GM19023 (cell line): ENCODE measurements around the gene SUGP2.
"Not testable (repeated sequence)": the region's sequence is repeated elsewhere in the genome, so short reads cannot be mapped to it uniquely, and the experiment has no call there.

Experiments
- ATAC-seq: cut with Tn5 transposase; IDR thresholded peaks from one replicate; pipeline ENCODE4 v1.9.1; 2021; ENCODE audit warnings: mild to moderate bottlenecking, moderate library complexity; ENCODE audit not compliant: unreplicated experiment

The SUGP2 gene

DNA sequence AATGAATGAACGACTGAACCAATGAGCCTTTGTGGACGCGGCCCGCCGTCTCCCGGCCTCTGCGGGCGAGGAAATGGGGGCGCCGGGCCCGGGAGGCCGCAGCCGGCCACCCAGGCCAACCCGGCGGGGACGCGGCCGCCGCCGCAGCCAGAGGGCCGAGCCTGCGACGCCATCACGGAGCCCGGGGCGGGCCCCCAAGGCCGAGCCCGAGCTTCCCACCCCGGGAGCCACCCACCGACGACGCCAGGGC lies 216 bp downstream of the SUGP2 start:
- ATAC-seq: no peak

DNA sequence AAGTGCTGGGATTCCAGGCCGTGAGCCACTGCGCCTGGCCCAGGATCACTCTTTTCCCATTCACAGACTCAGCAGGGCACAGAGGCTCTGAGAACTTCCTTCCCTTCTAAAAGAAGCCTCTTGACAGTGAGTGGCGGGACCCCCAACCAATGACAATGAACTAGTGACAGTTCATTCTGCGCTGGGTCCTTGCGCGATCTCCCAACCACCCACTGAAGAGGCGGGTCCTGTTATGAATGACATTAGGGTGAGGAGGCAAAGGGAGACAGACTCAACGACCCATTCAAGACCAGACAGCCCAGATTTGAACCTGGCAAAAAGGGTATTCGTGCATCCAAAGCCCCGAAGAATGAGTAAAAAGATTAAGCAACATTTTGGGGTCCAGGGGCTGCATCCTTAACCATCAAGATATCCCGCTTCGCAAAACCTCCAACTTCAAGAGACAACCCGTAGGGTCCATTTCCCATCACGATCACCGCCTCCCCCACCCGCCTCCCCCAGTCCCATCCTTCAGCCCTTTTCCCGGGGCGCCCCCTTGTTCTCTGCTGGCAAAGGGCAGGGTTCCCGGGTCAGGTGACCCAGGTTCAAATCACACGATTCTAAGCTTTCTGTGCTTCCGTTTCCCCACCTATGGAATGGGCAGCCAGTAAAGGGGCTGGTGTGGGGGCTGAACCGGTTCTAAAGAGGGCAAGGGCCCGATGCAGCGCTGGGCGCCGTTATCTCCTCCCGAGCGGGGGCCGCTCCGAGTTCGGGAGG lies 719 bp downstream of the SUGP2 start:
- ATAC-seq: peak; percentile 36

DNA sequence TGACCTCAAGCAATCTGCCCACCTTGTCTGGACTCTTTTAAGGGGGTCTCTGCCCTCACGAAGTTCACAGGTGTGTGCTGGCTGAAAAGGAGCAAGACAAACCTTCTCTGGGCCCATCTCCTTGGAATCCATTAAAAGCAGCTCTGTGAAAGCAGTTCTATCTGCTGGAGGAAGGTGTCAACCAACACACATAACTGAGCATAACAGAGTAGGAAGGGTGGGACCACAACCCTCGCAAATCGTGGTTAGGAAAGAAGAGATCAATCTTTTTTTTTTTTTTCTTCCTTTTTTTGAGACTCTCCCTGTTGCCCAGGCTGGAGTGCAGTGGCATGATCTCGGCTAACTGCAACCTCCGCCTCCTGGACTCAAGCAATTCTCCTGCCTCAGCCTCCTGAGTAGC lies 1.4 kb downstream of the SUGP2 start:
- no peak for ATAC-seq

DNA sequence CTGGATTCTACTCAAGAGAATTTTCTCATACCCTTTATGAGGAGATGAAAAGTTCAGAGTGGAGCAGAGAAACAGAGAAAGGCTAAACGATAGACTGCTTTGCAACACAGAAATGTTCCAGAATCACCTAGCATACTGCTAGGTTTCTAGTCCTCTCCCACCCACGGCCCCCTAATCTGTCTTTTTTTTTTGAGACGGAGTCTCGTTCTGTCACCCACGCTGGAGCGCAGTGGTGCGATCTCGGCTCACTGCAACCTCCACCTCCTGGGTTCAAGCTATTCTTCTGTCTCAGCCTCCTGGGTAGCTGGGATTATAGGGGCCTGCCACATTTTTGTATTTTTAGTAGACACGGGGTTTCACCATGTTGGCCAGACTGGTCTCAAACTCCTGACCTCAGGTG lies 4.8 kb downstream of the SUGP2 start:
- no peak for ATAC-seq

DNA sequence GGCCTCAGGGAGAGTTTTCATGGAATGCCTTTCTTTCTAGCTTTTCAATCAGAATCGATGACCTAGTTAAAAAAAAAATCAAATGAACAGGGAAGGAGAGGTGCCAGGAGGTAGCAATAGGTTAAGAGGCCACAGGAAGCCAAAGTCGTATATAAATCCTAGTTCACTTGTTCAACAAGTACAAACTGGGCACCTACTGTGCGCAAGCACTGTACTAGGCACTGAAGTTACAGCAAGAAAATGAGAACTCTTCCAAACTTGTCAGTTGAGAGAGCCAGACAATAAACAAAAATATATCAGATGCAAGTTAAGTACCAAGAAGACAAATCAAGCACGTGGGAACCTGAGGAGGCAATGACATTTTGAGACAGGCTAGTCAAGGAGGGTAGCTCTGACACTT lies 6.1 kb downstream of the SUGP2 start:
- ATAC-seq: no peak

DNA sequence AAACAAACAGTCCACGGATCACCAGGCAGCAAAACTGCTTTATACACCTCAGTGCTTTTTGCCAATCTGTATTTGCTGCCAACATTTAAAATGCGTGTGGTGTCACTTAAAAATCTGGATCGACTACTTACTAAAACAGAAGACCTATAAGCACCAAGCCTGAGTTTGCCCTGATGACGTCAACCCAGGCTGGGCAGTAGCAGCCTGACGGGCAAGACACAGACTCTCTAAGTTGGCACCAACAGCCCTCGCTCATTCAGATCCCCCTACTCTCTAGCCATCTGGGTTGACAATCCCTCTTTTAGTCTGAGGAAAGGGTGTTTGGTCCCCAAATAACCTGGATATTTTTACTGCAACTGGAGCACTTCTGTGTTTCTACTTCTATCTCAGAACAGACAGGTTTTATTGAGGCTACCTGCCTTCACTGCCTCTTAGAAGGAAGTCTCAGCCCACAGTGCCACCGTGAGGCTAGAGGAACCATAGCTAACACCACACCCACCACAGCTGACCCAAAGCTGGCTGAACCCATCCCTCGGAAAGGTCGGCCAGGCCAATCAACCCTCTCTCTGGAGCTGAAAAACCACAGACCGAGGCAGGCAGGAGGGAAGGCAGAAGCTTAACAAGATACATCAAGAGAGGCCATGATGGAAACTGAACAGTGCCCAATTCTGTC lies 6.9 kb downstream of the SUGP2 start:
- ATAC-seq: no peak

DNA sequence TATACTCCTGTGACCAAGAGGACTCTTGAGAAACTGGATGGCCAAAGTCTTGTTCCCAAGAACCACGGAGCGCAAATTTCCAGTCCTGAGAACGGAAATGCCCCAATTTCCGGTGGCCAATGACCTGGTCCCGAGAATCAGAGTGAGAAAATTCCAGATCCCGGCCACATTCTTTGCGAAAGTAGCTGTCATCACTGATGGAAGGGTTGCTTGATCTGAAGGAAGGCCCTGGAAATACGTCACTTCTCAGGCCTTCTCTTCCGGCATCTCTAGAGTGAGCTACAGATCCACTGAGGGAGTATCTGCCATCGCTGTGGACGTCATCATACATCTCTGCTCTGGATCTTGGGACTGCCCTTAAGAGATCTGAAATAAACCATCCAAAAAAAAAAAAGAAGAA lies 7.5 kb downstream of the SUGP2 start:
- no peak for ATAC-seq

DNA sequence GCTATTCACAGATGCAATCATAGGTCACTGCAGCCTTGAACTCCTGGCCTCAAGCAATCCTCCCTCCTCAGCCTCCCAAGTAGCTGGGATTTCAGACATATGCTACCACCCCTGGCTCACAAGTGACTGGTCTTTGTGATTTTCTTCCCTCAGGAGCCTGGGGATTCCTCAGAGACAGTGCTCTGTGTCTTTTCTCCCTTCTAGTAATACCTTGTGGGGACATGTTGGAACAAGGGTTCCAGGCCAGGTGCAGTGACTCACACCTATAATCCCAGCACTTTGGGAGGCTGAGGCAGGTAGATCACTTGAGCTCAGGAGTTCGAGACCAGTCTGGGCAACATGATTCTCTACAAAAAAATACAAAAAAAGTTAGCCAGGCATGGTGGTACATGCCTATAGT lies 9.9 kb downstream of the SUGP2 start:
- not testable (repeated sequence) for ATAC-seq

DNA sequence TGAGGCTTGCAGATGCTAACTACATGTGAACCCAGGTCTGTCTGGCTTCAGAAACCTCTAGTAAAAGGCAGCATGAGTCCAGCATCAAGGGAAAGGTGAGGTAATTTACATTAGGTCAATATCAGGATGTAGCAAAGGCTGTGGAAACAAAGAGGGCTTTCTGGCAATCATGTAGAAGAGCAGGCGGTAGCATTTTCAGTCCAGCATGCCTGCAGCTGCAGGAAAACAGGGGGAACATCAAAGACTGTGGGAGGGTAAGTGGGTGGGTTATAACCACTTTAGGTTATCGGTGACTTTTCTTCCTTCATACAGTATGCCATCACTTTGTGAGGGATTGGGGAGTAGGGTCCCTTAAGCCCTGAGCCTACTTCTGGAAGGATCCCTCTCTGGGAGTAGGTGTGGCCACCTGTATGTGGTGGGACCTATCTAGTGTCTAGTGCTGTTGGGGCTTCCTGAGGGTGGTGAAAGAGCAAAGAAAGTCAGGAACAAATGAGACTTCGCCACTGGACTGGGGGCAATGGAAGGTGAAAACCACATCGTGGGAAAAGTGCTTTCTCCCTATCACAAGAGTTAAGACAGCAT lies 10.8 kb downstream of the SUGP2 start:
- no peak for ATAC-seq

DNA sequence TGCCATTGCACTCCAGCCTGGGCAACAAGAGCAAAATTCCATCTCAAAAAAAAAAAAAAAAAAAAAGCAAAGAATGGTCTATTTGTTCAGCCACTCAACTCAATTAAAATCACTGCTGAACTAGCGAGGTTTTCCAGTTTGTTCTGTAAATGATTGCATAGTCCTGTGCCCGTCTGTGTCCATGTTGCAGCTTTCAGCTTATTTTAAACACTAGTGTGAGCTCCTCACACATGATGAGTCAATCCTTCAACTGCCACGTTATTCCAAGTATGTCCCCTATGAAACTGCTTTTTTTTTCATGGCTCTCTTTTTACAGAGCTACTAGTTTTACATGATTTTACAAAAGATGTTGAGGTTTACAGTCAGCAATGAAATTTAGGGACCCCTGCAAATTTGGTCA lies 12.2 kb downstream of the SUGP2 start:
- ATAC-seq: no peak

DNA sequence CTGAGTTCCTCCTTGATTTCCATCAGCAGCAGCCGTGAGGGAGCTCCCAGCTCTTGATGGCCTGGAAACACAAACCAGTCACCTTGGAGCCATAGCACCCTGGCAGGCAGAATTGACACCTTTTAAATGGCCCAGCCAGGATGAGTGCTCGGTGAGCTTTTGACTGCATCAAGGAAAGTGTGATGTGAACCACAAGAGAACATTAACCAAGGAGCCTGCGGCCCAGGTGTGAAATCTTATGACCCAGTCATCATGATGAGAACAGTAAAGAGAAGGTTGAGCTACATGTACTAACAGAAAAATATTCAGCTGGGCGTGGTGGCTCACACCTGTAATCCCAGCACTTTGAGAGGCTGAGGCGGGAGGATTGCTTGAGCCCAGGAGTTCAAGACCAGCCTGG lies 22.8 kb downstream of the SUGP2 start:
- no peak for ATAC-seq

DNA sequence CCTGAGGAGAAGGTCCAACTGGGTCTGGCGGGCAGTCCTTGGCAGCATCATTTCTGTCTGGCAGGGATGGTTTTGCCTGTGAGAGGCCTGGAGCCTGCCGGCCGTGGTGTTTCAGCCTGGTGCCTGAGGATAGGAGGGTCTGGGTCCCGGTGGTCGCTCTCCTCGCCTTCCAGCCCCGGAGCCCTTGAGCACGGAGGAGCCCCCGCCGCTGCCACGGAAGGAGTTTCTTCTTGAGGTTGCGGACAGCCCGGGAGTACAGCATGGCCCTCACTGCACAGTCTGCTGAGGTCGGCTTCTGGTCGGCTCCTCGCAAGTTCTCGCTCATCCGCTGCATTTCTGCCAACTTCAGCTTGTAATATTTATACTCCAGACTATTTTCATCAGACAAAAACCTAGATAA lies 23.4 kb downstream of the SUGP2 start:
- no peak for ATAC-seq

DNA sequence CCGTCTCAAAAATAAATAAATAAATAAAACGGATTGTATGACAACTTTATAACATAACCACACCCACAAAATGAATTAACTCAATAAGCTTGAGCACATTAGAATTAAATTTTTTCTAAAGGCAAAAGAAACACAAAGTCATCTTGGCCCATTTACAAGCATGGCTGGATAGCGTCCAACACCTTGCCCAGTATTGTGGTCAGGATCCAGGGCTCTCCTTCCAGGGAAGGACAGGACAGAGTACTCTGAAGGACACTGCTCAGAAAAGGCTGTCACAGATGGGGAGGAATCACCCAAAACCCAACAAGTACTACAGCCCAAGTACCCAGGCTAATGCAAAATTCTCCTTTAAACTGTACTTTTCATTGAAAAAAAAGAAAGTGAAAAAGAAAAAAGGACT lies 27.1 kb downstream of the SUGP2 start:
- ATAC-seq: no peak

DNA sequence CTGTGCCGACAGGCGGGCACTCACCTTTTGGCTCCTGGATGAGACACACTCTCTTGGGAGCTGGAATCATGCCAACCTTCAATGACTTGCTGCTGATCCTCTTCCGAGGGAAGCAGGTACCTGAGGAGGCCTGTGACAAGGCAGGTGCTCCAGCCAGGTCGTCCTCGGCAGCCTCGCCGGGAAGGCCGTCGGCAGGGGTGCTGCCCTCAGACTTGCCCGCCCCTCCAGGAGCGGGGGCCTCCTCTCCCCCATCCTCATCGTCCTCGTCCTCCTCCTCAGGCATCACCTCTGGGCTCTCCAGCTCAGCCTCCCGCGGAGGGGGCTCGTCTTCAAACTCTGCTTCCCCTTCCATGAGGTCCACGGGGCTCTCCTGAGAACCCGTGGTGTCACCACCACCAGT lies 29.2 kb downstream of the SUGP2 start:
- ATAC-seq: no peak

DNA sequence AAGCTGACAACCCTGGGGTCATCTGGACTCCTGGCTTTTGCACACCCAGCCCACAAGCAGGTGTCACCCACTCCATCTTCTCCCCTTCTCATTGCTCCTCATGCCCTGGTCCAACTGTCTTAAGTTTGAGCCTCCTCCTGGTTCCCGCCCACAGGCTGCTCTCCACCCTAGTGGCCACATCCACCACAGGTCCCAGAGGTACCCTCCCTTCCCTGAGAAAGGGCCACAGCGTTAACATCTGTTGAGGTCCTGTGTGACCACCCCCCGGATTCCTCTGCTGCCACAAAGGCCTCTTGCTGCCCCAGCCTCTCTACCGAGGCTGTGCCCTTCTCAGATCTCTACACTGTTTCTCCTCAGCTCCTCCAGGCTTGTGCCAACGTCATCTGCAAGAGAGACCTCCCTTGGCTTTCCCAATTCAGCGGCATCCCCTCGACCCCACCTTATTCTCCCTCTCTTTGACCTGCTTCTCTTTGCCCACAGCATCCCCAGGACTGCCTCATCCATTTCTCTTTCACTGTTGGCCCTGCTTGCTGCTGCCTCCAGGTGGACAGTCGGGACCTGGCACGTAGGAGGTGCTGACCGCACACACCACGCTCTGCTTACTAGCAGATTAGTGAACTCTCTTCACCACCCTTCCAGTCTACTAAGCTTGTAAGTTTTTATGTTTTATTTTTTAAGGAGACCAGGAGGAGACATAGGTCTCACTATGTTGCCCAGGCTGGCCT lies 33.3 kb downstream of the SUGP2 start:
- no peak for ATAC-seq

DNA sequence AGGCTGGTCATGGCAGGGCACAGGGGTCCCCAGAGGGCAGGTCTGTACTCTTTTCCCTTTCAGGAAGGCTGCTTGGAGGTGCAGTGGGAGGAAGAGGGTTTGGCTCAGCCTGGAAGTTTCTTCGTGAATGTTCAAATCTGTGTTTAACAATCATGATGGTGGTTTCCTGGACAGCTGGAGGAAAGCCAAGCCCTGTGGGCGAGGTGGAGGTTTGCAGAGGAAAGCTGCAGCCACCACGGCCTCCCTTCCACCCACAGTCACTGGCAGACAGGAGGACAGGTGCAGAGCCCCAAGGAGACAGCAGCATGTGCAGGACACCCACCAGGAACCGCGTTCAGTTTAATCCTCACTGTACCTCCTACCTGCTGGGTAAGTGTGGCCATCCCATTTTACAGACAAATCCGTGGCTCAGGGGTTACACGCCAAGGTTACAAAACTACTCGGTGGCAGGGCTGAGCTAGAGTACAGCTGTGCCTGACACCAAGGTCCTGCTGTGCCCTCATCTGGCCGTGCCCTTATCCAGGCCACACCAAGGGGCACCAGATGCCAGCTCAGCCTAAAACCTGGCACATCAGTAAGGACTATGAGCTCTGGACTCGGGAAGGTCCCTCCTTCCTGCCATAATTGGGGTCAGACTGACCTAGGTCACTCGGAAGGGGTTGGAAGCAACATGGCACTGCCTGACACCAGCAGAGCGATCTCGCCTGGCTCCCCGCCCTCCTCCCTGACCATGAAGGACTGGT lies 34.1 kb downstream of the SUGP2 start:
- ATAC-seq: no peak

DNA sequence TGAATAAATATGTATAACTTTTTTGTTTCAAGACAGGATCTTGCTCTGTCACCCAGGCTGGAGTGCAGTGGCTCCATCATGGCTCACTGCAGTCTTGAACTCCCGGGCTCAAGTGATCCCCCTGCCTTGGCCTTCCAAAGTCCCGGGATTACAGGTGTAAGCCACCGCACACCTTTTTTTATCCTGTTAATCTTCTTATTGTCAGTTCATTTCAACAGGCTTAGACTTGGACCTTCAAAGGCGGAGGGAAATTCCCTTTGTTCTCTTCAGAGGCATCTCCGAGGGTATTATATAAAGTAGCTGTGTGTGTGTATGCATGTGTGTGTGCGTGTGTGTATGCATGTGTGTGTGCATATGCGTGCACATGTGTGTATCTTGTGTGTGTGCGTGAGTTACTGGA lies 35.0 kb downstream of the SUGP2 start:
- no peak for ATAC-seq

DNA sequence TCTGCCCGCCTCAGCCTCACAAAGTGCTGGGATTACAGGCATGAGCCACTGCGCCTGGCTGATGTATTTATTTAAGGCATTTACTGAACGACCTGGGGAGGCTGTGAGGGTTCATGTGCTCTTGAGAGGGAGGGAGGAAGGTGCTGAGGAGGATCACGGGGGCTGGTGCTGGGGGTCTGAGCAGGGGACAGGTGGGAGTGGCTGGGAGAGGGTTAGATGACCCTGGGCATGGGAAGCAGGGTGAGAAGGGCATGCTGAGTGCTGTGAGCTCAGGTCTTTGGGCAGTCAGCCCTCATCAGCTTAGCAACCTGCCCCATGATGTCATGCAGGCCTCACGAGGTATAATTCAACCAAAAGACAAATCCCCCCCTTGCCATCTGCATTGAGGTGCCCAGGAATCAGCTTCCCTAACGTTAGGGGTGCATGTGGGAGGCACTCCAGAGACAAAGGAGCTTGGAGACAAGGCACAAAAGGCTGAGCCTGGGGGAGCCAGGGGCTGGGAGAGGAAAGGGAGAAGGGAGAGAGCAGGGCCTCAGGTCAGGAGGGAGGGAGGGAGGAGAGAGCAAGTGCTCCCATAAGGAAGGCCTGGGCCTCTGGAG lies 36.4 kb downstream of the SUGP2 start:
- ATAC-seq: no peak

DNA sequence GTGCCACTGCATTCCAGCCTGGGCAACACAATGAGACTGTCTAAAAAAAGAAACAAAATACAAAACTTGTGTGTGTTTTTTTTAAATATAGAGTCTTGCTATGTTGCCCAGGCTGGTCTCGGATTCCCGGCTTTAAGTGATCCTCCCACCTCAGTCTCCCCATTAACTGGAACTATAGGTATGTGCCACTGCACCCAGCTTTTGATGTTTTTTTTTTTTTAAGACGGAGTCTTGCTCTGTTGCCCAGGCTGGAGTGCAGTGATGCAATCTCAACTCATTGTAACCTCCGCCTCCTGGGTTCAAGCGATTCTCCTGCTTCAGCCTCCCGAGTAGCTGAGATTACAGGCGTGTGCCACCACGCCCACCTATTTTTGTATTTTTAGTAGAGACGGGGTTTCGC lies 37.0 kb downstream of the SUGP2 start:
- no peak for ATAC-seq

DNA sequence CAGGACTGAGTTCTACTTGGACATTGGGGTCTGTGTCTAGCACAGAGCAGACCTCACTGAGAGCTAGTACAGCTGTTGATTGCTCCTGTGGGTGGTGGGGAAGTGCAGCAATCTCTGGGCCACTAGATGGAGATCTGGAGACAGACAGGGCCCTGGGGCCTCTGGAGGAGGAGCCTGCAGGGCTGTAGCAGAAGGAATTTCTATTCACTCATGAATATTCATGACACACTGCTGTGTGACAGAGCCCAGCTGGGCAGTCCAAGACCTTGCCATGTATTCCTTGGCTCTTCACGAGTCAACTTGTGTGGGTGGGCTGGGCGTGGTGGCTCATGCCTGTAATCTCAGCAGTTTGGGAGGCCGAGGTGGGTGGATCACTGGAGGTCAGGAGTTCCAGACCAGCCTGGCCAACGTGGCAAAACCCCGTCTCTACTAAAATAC lies 37.5 kb downstream of the SUGP2 start:
- ATAC-seq: no peak

DNA sequence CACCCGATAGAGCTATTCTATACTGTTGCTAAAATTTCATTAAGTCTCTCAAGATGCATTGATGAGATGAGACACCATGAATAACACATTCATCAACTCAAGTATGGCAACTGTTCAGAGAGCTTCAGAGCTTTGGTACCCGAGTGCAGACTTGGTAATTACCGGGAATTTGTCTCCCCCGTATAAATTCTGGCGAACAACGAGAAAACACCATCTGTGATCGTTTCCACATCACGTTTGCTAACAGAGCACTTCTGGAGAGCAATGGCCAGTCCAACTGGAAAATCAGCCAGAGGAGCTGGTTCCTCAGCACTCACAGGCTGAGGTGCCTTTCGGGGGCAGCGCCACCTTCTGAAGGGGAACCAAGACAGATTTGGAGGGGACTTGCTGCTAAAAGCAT lies 40.2 kb downstream of the SUGP2 start:
- no peak for ATAC-seq
